Caco-2 (cell line): ENCODE results near the gene CD300LD. TPM values are rescaled to one million over a fixed set of nuclear protein-coding genes. Genes with fewer than 3 reads are reported as not detected.

Experiments used
- BruUV-seq: library from RNA; stranded (reverse); fragments of 400-500 nt; replicated peaks from 2 replicates; lab custom pipeline; 2021; lab: Mats Ljungman, UMichigan
- CTCF ChIA-PET: fragments of 300-600 bp; sonication (Branson Sonifier 250); formaldehyde crosslinking; loops from one replicate; lab custom pipeline; 2022; ENCODE audit warnings: antibody characterized with exemption; lab: Charles Lee
- POLR2A ChIA-PET: fragments of 300-600 bp; sonication (Branson Sonifier 250); formaldehyde crosslinking; loops from one replicate; lab custom pipeline; 2022; ENCODE audit warnings: antibody characterized with exemption; lab: Charles Lee
- DNase-seq, 2 experiments: peaks; one replicate each; pipeline versions ENCODE4 v3.0.0 to v3.0.0-alpha.2; 2020 to 2022
- H3K27me3 ChIP-seq: replicated peaks from 2 replicates; pipeline ENCODE4 v1.6.0; 2011; ENCODE audit warnings: low read length; ENCODE audit not compliant: control insufficient read depth, insufficient read depth
- H3K36me3 ChIP-seq: 2 replicates; pipeline ENCODE4 v1.5.1; 2011; ENCODE audit warnings: low read length; ENCODE audit not compliant: control insufficient read depth, insufficient read depth
- H3K4me1 ChIP-seq: fragments of 250-450 bp; sonication (Bioruptor Pico); 2 replicates; pipeline ENCODE4 v1.5.1; 2020; ENCODE audit warnings: mild to moderate bottlenecking
- H3K4me3 ChIP-seq: 2 replicates; pipeline ENCODE4 v1.5.1; 2011; ENCODE audit warnings: low read depth, mild to moderate bottlenecking, control low read depth, low read length
- H3K9me3 ChIP-seq: fragments of 250-450 bp; sonication (Bioruptor Pico); 2 replicates; pipeline ENCODE4 v1.5.1; 2020; ENCODE audit warnings: mild to moderate bottlenecking, moderate library complexity
- H3K27ac Mint-ChIP-seq: one replicate; pipeline ENCODE4 v1.8.0; 2022; ENCODE audit warnings: mixed read lengths; ENCODE audit not compliant: unreplicated experiment
- H3K27me3 Mint-ChIP-seq: one replicate; pipeline ENCODE4 v1.8.0; 2022; ENCODE audit warnings: mixed read lengths; ENCODE audit not compliant: insufficient read depth, unreplicated experiment
- H3K36me3 Mint-ChIP-seq: one replicate; pipeline ENCODE4 v1.8.0; 2022; ENCODE audit warnings: mild to moderate bottlenecking, mixed read lengths; ENCODE audit not compliant: insufficient read depth, unreplicated experiment
- H3K4me1 Mint-ChIP-seq: one replicate; pipeline ENCODE4 v1.8.0; 2022; ENCODE audit warnings: low read depth, mixed read lengths; ENCODE audit not compliant: unreplicated experiment
- H3K4me3 Mint-ChIP-seq: one replicate; pipeline ENCODE4 v1.8.0; 2022; ENCODE audit warnings: mild to moderate bottlenecking, moderate library complexity, mixed read lengths; ENCODE audit not compliant: unreplicated experiment
- H3K9me3 Mint-ChIP-seq: one replicate; pipeline ENCODE4 v1.8.0; 2022; ENCODE audit warnings: mixed read lengths; ENCODE audit not compliant: unreplicated experiment
- CTCF ChIP-seq, 2 experiments: fragments of 200-600 bp in 1 of 2; IDR thresholded peaks; 1 replicate in 1 of 2; 2 replicates in 1 of 2; pipeline versions ENCODE4 v1.5.1 to v1.8.0; 2011 to 2022; ENCODE audit warnings: antibody characterized with exemption in 1 of 2, control low read depth in 1 of 2, inconsistent platforms in 1 of 2, low read depth in 1 of 2, low read length in 1 of 2, mild to moderate bottlenecking in 1 of 2, moderate library complexity in 1 of 2; ENCODE audit not compliant: insufficient read depth in 1 of 2, severe bottlenecking in 1 of 2, unreplicated experiment in 1 of 2
- intact Hi-C: fragments of 100-400 bp; cut with micrococcal nuclease; formaldehyde crosslinking; loops from one replicate; pipeline ENCODE4 v1.10.0; 2022; ENCODE audit not compliant: unreplicated experiment
- total RNA-seq: library from RNA; stranded (reverse); gene quantifications from 2 replicates; pipeline ENCODE4 v1.2.3, GENCODE V29; 2022

The CD300LD gene
- total RNA-seq, 1 experiment from 2014 or later, result not detected

GRCh38 chr17:74606050-74606449 is 14.0 kb upstream of the CD300LD start:
- H3K4me3 Mint-ChIP-seq, result no peak overlapping the region
- peaks cover 1% of the 10 kb centered on the region; the same call in 1 of the 2 replicates for H3K27me3 ChIP-seq

GRCh38 chr17:74605361-74605760 is 13.3 kb upstream of the CD300LD start:
- Histone ChIP-seq H3K27me3 (peaks cover 1% of the 10 kb centered on the region; the same call in 1 of the 2 replicates), H3K4me3 (no peak overlapping the region), H3K9me3 (no peaks in the 10 kb centered on the region), H3K4me1 (no peaks in the 10 kb centered on the region), H3K36me3 (no peaks in the 10 kb centered on the region)
- CTCF ChIA-PET, result interaction anchor here (0.6 kb wide), 1 partner anchor 1269 kb away, joined by 6 read pairs; no protein-coding TSS in a partner anchor
- DNase-seq, result no peak
- H3K4me3 Mint-ChIP-seq, result no peak overlapping the region
- POLR2A ChIA-PET, result no interaction called here
- no peaks in the 10 kb centered on the region for H3K9me3 Mint-ChIP-seq
- H3K36me3 Mint-ChIP-seq, result no peaks in the 10 kb centered on the region
- H3K27ac Mint-ChIP-seq, result no peak overlapping the region
- BruUV-seq, result no TSS peak
- intact Hi-C loops, result loop anchor here (10.0 kb wide), 1 partner anchor 111 kb away; no protein-coding TSS in a partner anchor
- no peaks in the 10 kb centered on the region for H3K4me1 Mint-ChIP-seq
- H3K27me3 Mint-ChIP-seq, result peaks cover 28% of the 10 kb centered on the region
- no peak for TF ChIP-seq CTCF (IDR thresholded peaks at IDR 0.05; ENCODE audit: insufficient read depth in 1 of 2, low read depth in 1 of 2, low read length in 1 of 2, severe bottlenecking in 1 of 2, unreplicated experiment in 1 of 2)

More at GRCh38 chr17:74606050-74606449, 14.0 kb upstream of the CD300LD start:
- no peaks in the 10 kb centered on the region for H3K36me3 ChIP-seq
- intact Hi-C loops, result loop anchor here (10.0 kb wide), 1 partner anchor 111 kb away; no protein-coding TSS in a partner anchor
- H3K9me3 ChIP-seq, result no peaks in the 10 kb centered on the region
- Mint-ChIP-seq H3K9me3 (no peaks in the 10 kb centered on the region), H3K4me1 (no peaks in the 10 kb centered on the region), H3K36me3 (no peaks in the 10 kb centered on the region), H3K27ac (no peak overlapping the region), H3K27me3 (peaks cover 25% of the 10 kb centered on the region)
- ChIA-PET CTCF (no interaction called here), POLR2A (no interaction called here)
- no TSS peak for BruUV-seq
- DNase-seq, result no peak
- TF ChIP-seq CTCF (IDR thresholded peaks at IDR 0.05; ENCODE audit: insufficient read depth in 1 of 2, low read depth in 1 of 2, low read length in 1 of 2, severe bottlenecking in 1 of 2, unreplicated experiment in 1 of 2), result no peak
- no peaks in the 10 kb centered on the region for H3K4me1 ChIP-seq
- no peak overlapping the region for H3K4me3 ChIP-seq

- H3K27me3 Mint-ChIP-seq, result peaks cover 34% of the 10 kb centered on the region
Measured at GRCh38 chr17:74604761-74605160, 12.7 kb upstream of the CD300LD start.

More at GRCh38 chr17:74604761-74605160, 12.7 kb upstream of the CD300LD start:
- H3K4me3 ChIP-seq, result no peak overlapping the region
- no peak overlapping the region for H3K27ac Mint-ChIP-seq
- peaks cover 1% of the 10 kb centered on the region; the same call in 1 of the 2 replicates for H3K27me3 ChIP-seq
- no peaks in the 10 kb centered on the region for H3K9me3 ChIP-seq
- no peak for TF ChIP-seq CTCF (IDR thresholded peaks at IDR 0.05; ENCODE audit: insufficient read depth in 1 of 2, low read depth in 1 of 2, low read length in 1 of 2, severe bottlenecking in 1 of 2, unreplicated experiment in 1 of 2)
- intact Hi-C loops, result loop anchor here (5.0 to 10.0 kb wide), 2 partner anchors 110 to 227 kb away; no protein-coding TSS in a partner anchor
- no peaks in the 10 kb centered on the region for H3K36me3 ChIP-seq
- ChIA-PET CTCF (no interaction called here), POLR2A (no interaction called here)
- no peaks in the 10 kb centered on the region for H3K4me1 ChIP-seq
- no peaks in the 10 kb centered on the region for H3K9me3 Mint-ChIP-seq
- H3K4me3 Mint-ChIP-seq, result no peak overlapping the region
- no TSS peak for BruUV-seq
- no peaks in the 10 kb centered on the region for H3K4me1 Mint-ChIP-seq
- peak in 1 of 2 experiments; percentile 27 for DNase-seq
- no peaks in the 10 kb centered on the region for H3K36me3 Mint-ChIP-seq
